Forelimb muscle (tissue), 1 donor: Measurements from ENCODE around the gene STX18. TPM values are rescaled to one million over a fixed set of nuclear protein-coding genes. Genes with fewer than 3 reads are reported as not detected.
A peak's percentile ranks its signal among the peaks of the same experiment; 100 is the strongest.

Experiments used
- DNase-seq: peaks from one replicate; pipeline ENCODE4 v3.0.0-alpha.2; 2013; ENCODE audit warnings: low read depth
- polyA plus RNA-seq: library from polyadenylated mRNA; unstranded; fragments of 120-200 nt; gene quantifications from one replicate; pipeline ENCODE4 v1.2.1, GENCODE V29; 2013; ENCODE audit not compliant: insufficient read length

The STX18 gene
- polyA plus RNA-seq, 1 donor, result 27.9 TPM

- DNase-seq, result no peak
These were observed 155.5 kb downstream of the STX18 start for GRCh38 chr4:4386296-4386735.

- DNase-seq, result no peak
These were observed 156.0 kb downstream of the STX18 start for GRCh38 chr4:4385729-4386295.

- no peak for DNase-seq
These were observed 157.0 kb downstream of the STX18 start for GRCh38 chr4:4384837-4385236.

GRCh38 chr4:4383085-4383484, 158.8 kb downstream of the STX18 start:
- DNase-seq, result no peak

GRCh38 chr4:4379540-4380087, 162.2 kb downstream of the STX18 start:
- no peak for DNase-seq

- DNase-seq, result peak; percentile 44
These were observed 164.0 kb downstream of the STX18 start for GRCh38 chr4:4377732-4378460.

- DNase-seq, result no peak
These were observed 164.7 kb downstream of the STX18 start for GRCh38 chr4:4377191-4377590.

- DNase-seq, result no peak
These were observed 165.8 kb downstream of the STX18 start for GRCh38 chr4:4376074-4376473.

GRCh38 chr4:4374388-4375098, 167.3 kb downstream of the STX18 start:
- no peak for DNase-seq

Other genes starting within 250 kb of the STX18 start
- gene NSG1, start 154.9 kb downstream of the STX18 start, polyA plus RNA-seq, result 0.92 TPM